Activated CD4-positive, alpha-beta T cell treated with anti-CD3 and anti-CD28 coated beads for 24 hours (primary cell): ENCODE data around the gene SLC35F1.

Experiments
- DNase-seq, 2 donors: peaks; one replicate each; pipeline ENCODE4 v3.0.0-alpha.2; 2020; ENCODE audit warnings: low read depth in 2 of 2

Gene SLC35F1

GRCh38 chr6:118197539-118197938 is 290.5 kb downstream of the SLC35F1 start:
- DNase-seq = no peak

GRCh38 chr6:118198746-118199145 is 291.7 kb downstream of the SLC35F1 start:
- no peak for DNase-seq

GRCh38 chr6:118200160-118200559 is 293.1 kb downstream of the SLC35F1 start:
- no peak for DNase-seq

GRCh38 chr6:118202517-118202916 is 295.5 kb downstream of the SLC35F1 start:
- no peak for DNase-seq

- no peak for DNase-seq
Measured at GRCh38 chr6:118203545-118203944, 296.5 kb downstream of the SLC35F1 start.

GRCh38 chr6:118206221-118206620 is 299.2 kb downstream of the SLC35F1 start:
- no peak for DNase-seq

- no peak for DNase-seq
Measured at GRCh38 chr6:118207947-118208346, 300.9 kb downstream of the SLC35F1 start.

GRCh38 chr6:118212451-118213173 is 305.5 kb downstream of the SLC35F1 start:
- no peak for DNase-seq

GRCh38 chr6:118215269-118215668 is 308.2 kb downstream of the SLC35F1 start:
- DNase-seq = no peak

GRCh38 chr6:118216751-118217150 is 309.7 kb downstream of the SLC35F1 start:
- DNase-seq = no peak

- DNase-seq = no peak
Measured at GRCh38 chr6:118218156-118218555, 311.1 kb downstream of the SLC35F1 start.

GRCh38 chr6:118220429-118221128 is 313.5 kb downstream of the SLC35F1 start:
- DNase-seq = no peak

- no peak for DNase-seq
Measured at GRCh38 chr6:118223316-118223715, 316.3 kb downstream of the SLC35F1 start.

GRCh38 chr6:118228886-118229285 is 321.8 kb downstream of the SLC35F1 start:
- DNase-seq = no peak

- no peak for DNase-seq
Measured at GRCh38 chr6:118240878-118241528, 333.9 kb downstream of the SLC35F1 start.

GRCh38 chr6:118246406-118246805 is 339.3 kb downstream of the SLC35F1 start:
- DNase-seq = no peak

- no peak for DNase-seq
Measured at GRCh38 chr6:118248171-118248570, 341.1 kb downstream of the SLC35F1 start.

- DNase-seq = no peak
Measured at GRCh38 chr6:118249680-118250079, 342.6 kb downstream of the SLC35F1 start.

GRCh38 chr6:118252474-118252873 is 345.4 kb downstream of the SLC35F1 start:
- no peak for DNase-seq

- no peak for DNase-seq
Measured at GRCh38 chr6:118253741-118254140, 346.7 kb downstream of the SLC35F1 start.

- DNase-seq = no peak
Measured at GRCh38 chr6:118260833-118261232, 353.8 kb downstream of the SLC35F1 start.

GRCh38 chr6:118263921-118264486 is 356.9 kb downstream of the SLC35F1 start:
- no peak for DNase-seq

GRCh38 chr6:118269659-118270058 is 362.6 kb downstream of the SLC35F1 start:
- no peak for DNase-seq
